ENCODE data around the gene GOLGA7B.

Gene GOLGA7B

DNA sequence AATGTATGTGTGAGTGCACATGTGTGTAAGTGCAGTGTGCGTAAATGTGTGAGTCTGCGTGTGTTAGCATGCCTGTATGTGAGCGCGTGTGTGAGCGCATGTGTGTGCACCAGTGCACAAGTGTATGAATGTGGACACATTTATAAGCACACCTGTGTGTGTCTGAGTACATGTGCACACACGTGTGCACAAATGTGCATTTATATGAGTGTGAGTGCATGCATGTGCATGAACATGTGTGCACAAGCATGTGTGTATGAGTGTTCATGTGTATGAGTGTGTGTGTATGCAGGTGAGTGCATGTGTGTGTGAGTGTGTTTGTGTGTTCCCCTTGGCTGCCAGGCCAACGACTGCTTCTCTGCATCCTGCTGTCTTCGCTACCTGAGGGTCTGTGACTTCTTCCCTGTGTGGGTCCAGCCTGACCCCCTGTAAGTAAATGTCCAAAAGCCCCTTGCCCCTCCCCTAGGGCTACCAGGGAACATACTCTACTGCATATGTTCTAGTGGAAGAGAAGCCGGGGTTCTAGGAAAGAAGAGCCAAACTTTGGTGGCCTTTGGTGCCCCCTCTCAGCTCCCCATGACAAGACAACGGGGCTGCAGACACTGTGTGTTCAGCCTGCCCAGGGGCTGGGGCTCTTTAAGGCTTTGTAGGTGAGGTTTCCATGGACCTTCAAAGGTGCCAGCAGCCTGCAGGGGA, 17.0 kb downstream of the GOLGA7B start:
- peak; percentile 94 for FAIRE-seq

GRCh38 chr10:97867220-97867800, 17.7 kb downstream of the GOLGA7B start:
- DNase-seq (ENCODE audit: insufficient read length, low spot score) = no peak
- FAIRE-seq = no peak

More for the DNA sequence above, 17.0 kb downstream of the GOLGA7B start:
- no peak for DNase-seq (ENCODE audit: insufficient read length, low spot score)

DNA sequence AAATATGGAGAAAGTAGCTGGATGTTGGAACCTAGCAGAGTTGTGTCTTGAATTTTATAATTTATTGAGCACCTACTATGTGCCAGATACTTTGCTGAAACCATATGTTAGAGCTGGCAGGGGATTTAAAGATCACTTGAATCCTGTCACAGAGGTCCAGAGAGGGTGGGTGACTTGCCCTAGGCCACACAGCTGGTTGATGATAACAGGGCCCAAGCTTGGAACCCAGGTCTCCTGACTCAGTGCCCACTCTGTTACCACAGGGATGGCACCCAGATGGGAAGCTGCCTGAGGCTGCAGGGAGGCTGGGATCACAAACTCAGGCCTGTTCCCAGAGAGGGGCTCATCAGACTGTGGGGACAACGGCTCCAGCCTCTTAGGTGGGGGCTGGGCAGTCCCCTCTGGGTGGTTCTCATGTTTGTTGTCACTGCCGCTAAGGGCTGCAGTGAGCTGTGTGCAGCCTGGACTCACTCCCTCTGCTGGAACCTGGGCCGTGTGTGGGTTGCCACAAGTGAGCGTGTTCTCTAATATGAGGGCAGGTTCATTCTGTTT, 18.6 kb downstream of the GOLGA7B start:
- FAIRE-seq = no peak
- DNase-seq (ENCODE audit: insufficient read length, low spot score) = no peak

DNA sequence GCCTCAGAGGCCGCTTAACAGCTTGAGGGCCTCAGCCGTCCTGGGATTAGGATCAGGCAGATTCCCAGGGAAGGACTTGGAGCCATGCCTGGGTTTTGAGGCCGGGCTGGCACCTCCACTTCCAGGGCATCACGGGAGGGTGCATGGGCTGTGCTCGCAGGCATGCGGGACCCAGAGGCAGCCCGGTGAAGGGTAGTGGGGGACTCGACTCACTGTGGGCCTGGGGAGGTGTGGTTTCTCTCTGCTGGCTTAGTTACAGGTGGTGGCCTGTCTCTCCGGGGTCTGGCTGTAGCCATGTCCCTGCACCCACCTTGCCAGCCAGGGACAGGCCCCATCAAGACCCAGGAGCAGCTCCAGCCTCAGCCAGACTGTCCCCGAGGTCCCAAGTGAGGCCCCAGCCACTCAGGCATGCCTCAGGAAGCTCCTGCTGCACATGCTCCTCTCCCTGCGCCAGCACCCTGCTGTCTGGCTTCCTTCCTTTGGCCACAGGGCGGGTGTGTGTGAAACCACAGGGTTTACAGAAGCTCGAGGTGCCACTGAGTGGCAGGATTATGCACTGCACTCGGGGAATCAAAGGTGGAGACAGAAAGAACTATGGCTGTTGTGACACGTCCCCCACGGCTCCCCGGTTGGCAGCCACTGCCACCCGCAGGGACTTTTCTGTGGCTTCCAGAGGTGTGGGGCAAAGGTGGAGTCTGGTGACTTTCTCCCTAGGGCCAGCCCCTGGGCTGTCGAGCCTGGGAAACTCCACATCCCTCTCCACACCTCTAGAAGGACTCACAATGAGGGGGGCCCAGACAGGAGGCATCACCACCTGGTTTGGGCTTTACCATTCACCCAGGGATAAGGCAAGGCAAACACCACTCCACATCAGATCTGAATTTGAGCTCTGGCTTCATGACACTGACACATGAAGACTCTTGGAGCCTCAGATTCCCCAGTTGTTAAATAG, 19.7 kb downstream of the GOLGA7B start:
- peak; percentile 81 for FAIRE-seq
- DNase-seq (ENCODE audit: insufficient read length, low spot score) = peak; percentile 93

DNA sequence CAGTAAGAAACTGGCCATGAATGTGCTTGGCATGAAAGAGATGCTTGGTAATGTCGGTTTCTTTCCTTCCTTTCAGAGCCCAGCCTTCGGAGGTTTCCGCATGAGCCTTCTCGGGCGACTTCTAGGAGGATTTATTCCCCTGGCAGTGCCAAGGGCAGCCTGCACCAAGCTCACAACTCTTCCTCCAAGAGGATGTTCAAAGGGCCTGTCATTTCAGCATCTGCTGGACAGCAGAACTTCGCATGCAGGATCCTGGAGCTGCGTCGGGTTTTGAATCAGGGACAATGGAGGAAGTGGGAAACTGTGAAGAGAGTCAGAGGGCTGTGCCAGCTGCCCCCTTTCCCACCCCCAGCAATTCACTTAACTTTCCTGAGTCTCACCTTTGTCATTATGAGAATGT, 21.3 kb downstream of the GOLGA7B start:
- DNase-seq (ENCODE audit: insufficient read length, low spot score) = no peak
- FAIRE-seq = no peak

GRCh38 chr10:97873569-97873968, 23.9 kb downstream of the GOLGA7B start:
- no peak for FAIRE-seq
- no peak for DNase-seq (ENCODE audit: insufficient read length, low spot score)

DNA sequence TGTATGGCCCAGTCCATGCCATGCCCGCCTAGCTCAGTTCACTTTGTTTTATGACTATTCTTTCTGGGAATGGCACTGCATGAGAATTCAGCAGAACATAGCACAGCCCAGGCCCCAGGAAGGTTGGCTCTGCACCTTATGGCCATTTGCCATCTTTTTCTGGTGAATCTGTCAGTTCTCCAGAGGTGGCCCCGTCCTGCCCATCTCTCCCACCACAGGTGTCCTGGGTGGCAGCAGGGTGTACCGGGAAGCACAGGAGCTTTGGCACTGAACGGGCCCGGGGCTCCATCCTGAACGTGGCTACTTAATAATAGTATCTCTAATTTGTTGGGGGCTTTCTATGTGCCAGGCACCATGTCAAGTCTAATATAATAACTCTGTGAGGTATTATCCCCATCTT, 24.7 kb downstream of the GOLGA7B start:
- no peak for DNase-seq (ENCODE audit: insufficient read length, low spot score)
- no peak for FAIRE-seq

DNA sequence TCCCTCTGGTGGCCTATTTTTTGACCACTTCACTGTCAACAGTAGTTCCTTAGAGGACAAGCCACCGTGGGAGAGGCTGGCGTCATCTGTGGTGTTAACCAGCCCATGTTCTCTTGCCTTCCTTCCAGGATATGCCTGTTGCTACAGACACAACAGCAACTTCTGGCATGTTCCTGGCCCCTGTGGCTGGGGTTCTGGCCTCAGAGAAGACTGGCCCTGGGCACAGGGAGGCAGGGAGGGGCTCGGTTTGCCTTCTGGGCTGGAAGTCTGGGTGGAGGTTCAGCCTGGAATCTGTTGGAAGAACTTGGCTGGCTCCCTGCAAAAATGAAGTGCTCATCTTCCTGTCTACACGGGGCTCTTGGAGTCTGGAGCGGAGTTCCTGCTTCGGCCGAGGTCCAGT, 25.7 kb downstream of the GOLGA7B start:
- FAIRE-seq = no peak
- no peak for DNase-seq (ENCODE audit: insufficient read length, low spot score)

GRCh38 chr10:97876402-97876801, 26.8 kb downstream of the GOLGA7B start:
- no peak for FAIRE-seq
- DNase-seq (ENCODE audit: insufficient read length, low spot score) = no peak

- no peak for FAIRE-seq
- no peak for DNase-seq (ENCODE audit: insufficient read length, low spot score)
Measured at GRCh38 chr10:97879241-97879640, 29.6 kb downstream of the GOLGA7B start.

GRCh38 chr10:97880109-97880508, 30.5 kb downstream of the GOLGA7B start:
- FAIRE-seq (no peak), DNase-seq (ENCODE audit: insufficient read length, low spot score) (no peak)

DNA sequence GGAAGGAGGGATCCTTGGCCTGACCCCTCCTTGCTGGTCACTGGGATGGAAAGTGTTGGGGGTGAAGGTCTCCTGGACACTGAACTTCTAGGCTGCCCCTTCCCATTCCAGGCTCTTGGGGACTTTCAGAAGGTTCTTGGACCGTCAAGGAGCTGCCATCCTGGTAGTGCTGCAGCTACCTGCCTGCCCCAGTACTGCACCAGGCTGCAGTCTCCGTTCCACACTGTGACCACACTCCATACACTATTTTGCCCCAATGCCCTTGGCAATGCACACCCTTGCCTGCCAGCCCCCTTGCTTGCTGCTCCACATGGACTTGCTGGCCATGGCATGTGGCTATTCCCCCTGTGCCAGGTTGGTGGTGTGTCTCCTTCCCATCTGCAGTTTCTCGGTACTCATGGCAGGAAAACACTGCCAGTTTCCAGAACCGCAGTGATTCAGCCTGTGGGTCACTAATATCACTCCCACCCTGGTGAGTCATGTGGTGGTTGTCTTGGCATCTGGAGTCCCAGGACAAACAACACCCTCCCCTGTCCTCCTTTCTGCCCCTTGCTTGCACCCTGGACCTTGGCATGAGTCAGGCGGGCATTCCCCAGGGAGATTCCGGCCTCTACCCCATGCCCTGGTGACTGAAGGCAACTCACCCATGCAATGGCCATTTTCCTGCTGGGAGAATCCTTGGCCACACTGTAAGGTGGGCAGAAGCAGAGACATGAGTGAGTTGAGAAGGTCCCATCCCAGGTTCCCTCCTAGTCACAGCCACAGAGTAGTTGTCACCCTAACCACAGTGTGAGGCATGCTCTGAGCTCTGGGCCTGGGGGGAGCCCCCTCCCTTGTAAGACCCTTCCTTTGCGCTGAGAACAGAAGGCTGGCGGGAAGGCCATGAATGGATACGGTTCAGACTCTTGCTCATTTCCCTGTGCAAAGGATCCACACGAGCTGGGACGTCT, 32.8 kb downstream of the GOLGA7B start:
- peak; percentile 93 for FAIRE-seq
- DNase-seq (ENCODE audit: insufficient read length, low spot score) = peak; percentile 82

- FAIRE-seq (peak; percentile 54), DNase-seq (ENCODE audit: insufficient read length, low spot score) (no peak)
Measured at GRCh38 chr10:97883092-97883485, 33.4 kb downstream of the GOLGA7B start.

GRCh38 chr10:97886286-97886685, 36.6 kb downstream of the GOLGA7B start:
- FAIRE-seq (no peak), DNase-seq (ENCODE audit: insufficient read length, low spot score) (no peak)

- FAIRE-seq (no peak), DNase-seq (ENCODE audit: insufficient read length, low spot score) (no peak)
Measured at GRCh38 chr10:97887399-97887798, 37.8 kb downstream of the GOLGA7B start.

GRCh38 chr10:97888134-97888533, 38.5 kb downstream of the GOLGA7B start:
- peak; percentile 64 for FAIRE-seq
- no peak for DNase-seq (ENCODE audit: insufficient read length, low spot score)

GRCh38 chr10:97888641-97889262, 39.1 kb downstream of the GOLGA7B start:
- FAIRE-seq = peak; percentile 92
- DNase-seq (ENCODE audit: insufficient read length, low spot score) = peak; percentile 83

- FAIRE-seq (peak; percentile 97), DNase-seq (ENCODE audit: insufficient read length, low spot score) (peak; percentile 83)
Measured at GRCh38 chr10:97889461-97890265, 40.0 kb downstream of the GOLGA7B start.
